Endothelial cell of umbilical vein (primary cell): ENCODE results near the gene ZSCAN20. TPM values are rescaled to one million over a fixed set of nuclear protein-coding genes. Genes with fewer than 3 reads are reported as not detected.

ENCODE experiments used
- BruUV-seq: library from RNA; stranded (reverse); fragments of 400-500 nt; replicated peaks from 2 replicates; lab custom pipeline; 2021; lab: Mats Ljungman, UMichigan
- CTCF ChIA-PET: fragments of 300-600, 350-600 bp; sonication (Branson Sonifier 250); formaldehyde crosslinking; loops from one replicate; lab custom pipeline; 2021; ENCODE audit warnings: antibody characterized with exemption, inconsistent platforms; lab: Charles Lee
- POLR2A ChIA-PET: fragments of 300-600, 350-600 bp; sonication (Branson Sonifier 250); formaldehyde crosslinking; loops from one replicate; lab custom pipeline; 2021; ENCODE audit warnings: antibody characterized with exemption, inconsistent platforms; lab: Charles Lee
- DNase-seq: peaks from one replicate; pipeline ENCODE4 v3.0.0-alpha.2; 2011; ENCODE audit warnings: low read depth, low spot score
- FAIRE-seq: peaks from 2 replicates; lab custom pipeline; 2011; peaks lifted over from hg19 to GRCh38; lab: Jason Lieb, UNC
- H2AFZ ChIP-seq: 2 replicates; pipeline ENCODE4 v1.6.0; 2012; ENCODE audit warnings: low read depth, low read length, control low read depth, inconsistent platforms
- H3K27ac ChIP-seq: 2 replicates; pipeline ENCODE4 v1.5.1; 2011; ENCODE audit warnings: low read depth, mild to moderate bottlenecking, control low read depth, low read length, moderate library complexity; ENCODE audit not compliant: insufficient read depth
- H3K27me3 ChIP-seq, 2 experiments: 2 replicates each; pipeline versions ENCODE4 v1.6.0 to v1.6.1; 2011; ENCODE audit warnings: low read length in 2 of 2, mixed read lengths in 1 of 2; ENCODE audit not compliant: control insufficient read depth in 2 of 2, insufficient read depth in 2 of 2
- H3K36me3 ChIP-seq, 2 experiments: 2 replicates in 1 of 2; 3 replicates in 1 of 2; pipeline ENCODE4 v1.5.1; 2011; ENCODE audit warnings: low read length in 2 of 2, mild to moderate bottlenecking in 1 of 2, moderate library complexity in 1 of 2; ENCODE audit not compliant: control insufficient read depth in 2 of 2, insufficient read depth in 2 of 2; ENCODE audit errors: extremely low read depth in 1 of 2
- H3K4me1 ChIP-seq: 3 replicates; pipeline ENCODE4 v1.5.1; 2011; ENCODE audit warnings: mild to moderate bottlenecking, low read length; ENCODE audit not compliant: control insufficient read depth, insufficient read depth; ENCODE audit errors: extremely low read depth
- H3K4me2 ChIP-seq: 2 replicates; pipeline ENCODE4 v1.6.1; 2011; ENCODE audit warnings: low read length, control low read depth, mixed read lengths; ENCODE audit not compliant: insufficient read depth
- H3K4me3 ChIP-seq, 3 experiments: fragments of 200-600 bp in 1 of 3; sonication (generic), shearing (Covaris generic) in 1 of 3; replicated peaks in 1 of 3; 2 replicates each; pipeline ENCODE4 v1.5.1; 2011 to 2016; ENCODE audit warnings: control low read depth in 3 of 3, low read length in 3 of 3, mild to moderate bottlenecking in 2 of 3, inconsistent platforms in 1 of 3, low read depth in 1 of 3, moderate library complexity in 1 of 3; ENCODE audit not compliant: insufficient read depth in 1 of 3
- H3K79me2 ChIP-seq: 2 replicates; pipeline ENCODE4 v1.6.0; 2012; ENCODE audit warnings: low read length, inconsistent platforms; ENCODE audit not compliant: control insufficient read depth, insufficient read depth
- H3K9ac ChIP-seq: replicated peaks from 2 replicates; pipeline ENCODE3; 2011; ENCODE audit warnings: low read length, control low read depth; ENCODE audit not compliant: insufficient read depth; ENCODE audit errors: extremely low read depth
- H3K9me1 ChIP-seq: replicated peaks from 3 replicates; pipeline ENCODE4 v1.6.0; 2011; ENCODE audit warnings: mild to moderate bottlenecking, low read length; ENCODE audit not compliant: control insufficient read depth, insufficient read depth; ENCODE audit errors: extremely low read depth
- H3K9me3 ChIP-seq: replicated peaks from 2 replicates; pipeline ENCODE4 v1.5.1; 2012; ENCODE audit warnings: low read length, inconsistent platforms; ENCODE audit not compliant: control insufficient read depth, insufficient read depth
- H4K20me1 ChIP-seq: replicated peaks from 2 replicates; pipeline ENCODE3; 2011; ENCODE audit warnings: mild to moderate bottlenecking, low read length; ENCODE audit not compliant: control insufficient read depth, insufficient read depth; ENCODE audit errors: extremely low read depth
- CTCF ChIP-seq, 2 donors: IDR thresholded peaks; 1 replicate in 1 of 2; 2 replicates in 1 of 2; pipeline ENCODE4 v1.5.1; 2011; ENCODE audit warnings: low read length in 2 of 2, mild to moderate bottlenecking in 2 of 2, moderate library complexity in 2 of 2, control low read depth in 1 of 2, inconsistent platforms in 1 of 2, low read depth in 1 of 2; ENCODE audit not compliant: insufficient read depth in 1 of 2; ENCODE audit errors: extremely low read depth in 1 of 2
- EZH2 ChIP-seq: IDR thresholded peaks from 2 replicates; pipeline ENCODE4 v1.6.1; 2012; ENCODE audit warnings: borderline replicate concordance, low read depth, mild to moderate bottlenecking, moderate library complexity, low read length, inconsistent platforms; ENCODE audit not compliant: severe bottlenecking
- FOS ChIP-seq: IDR thresholded peaks from 2 replicates; pipeline ENCODE4 v1.6.1; 2011; ENCODE audit warnings: mild to moderate bottlenecking, low read length, moderate library complexity, borderline replicate concordance; ENCODE audit not compliant: insufficient read depth
- GATA2 ChIP-seq: IDR thresholded peaks from 2 replicates; pipeline ENCODE4 v1.7.0; 2011; ENCODE audit warnings: low read depth, mild to moderate bottlenecking, moderate library complexity, mixed read lengths, low read length; ENCODE audit not compliant: insufficient read length, insufficient read depth
- JUN ChIP-seq: IDR thresholded peaks from 2 replicates; pipeline ENCODE4 v1.6.1; 2011; ENCODE audit warnings: borderline replicate concordance, low read depth; ENCODE audit not compliant: insufficient read length, insufficient read depth
- MAX ChIP-seq: IDR thresholded peaks from 2 replicates; pipeline ENCODE4 v1.6.1; 2011; ENCODE audit not compliant: insufficient read depth, insufficient read length
- MYC ChIP-seq: IDR thresholded peaks from one replicate; pipeline ENCODE4 v1.6.1; 2011; ENCODE audit warnings: mild to moderate bottlenecking, low read depth, low read length
- POLR2A ChIP-seq: IDR thresholded peaks from 2 replicates; pipeline ENCODE4 v1.6.1; 2012; ENCODE audit warnings: low read depth, mild to moderate bottlenecking, control low read depth, low read length
- POLR2AphosphoS5 ChIP-seq: IDR thresholded peaks from 2 replicates; pipeline ENCODE4 v1.6.1; 2012; ENCODE audit warnings: low read depth, mild to moderate bottlenecking, control low read depth, low read length, moderate library complexity; ENCODE audit not compliant: insufficient read depth
- dilution Hi-C: fragments of 300-500 bp; cut with MboI; formaldehyde crosslinking; loops from one replicate; pipeline ENCODE4 v1.15.0; 2019; ENCODE audit warnings: low sequenced_read_pairs; ENCODE audit not compliant: extremely low pct_ligation_motif_present
- intact Hi-C: fragments of 100-400 bp; cut with micrococcal nuclease; formaldehyde crosslinking; loops from one replicate; pipeline ENCODE4 v1.10.0; 2022
- polyA plus RNA-seq, 4 experiments: library from polyadenylated mRNA; depleted of rRNA in 3 of 4; stranded (reverse) in 3 of 4; unstranded in 1 of 4; fragments of >200 nt; gene quantifications; 2 replicates each; pipeline versions ENCODE4 v1.2.1 to v1.2.3, GENCODE V29; 2011 to 2012; ENCODE audit warnings: missing spikeins in 1 of 4
- total RNA-seq: library from RNA; stranded (reverse); gene quantifications from 2 replicates; pipeline ENCODE4 v1.2.3, GENCODE V29; 2021

ZSCAN20 gene
- total and polyA plus RNA-seq, 2 donors (not counting 3 experiments of a cell fraction or from before 2014, with no cell fraction given), result 1.2 to 5.8 TPM

DNA sequence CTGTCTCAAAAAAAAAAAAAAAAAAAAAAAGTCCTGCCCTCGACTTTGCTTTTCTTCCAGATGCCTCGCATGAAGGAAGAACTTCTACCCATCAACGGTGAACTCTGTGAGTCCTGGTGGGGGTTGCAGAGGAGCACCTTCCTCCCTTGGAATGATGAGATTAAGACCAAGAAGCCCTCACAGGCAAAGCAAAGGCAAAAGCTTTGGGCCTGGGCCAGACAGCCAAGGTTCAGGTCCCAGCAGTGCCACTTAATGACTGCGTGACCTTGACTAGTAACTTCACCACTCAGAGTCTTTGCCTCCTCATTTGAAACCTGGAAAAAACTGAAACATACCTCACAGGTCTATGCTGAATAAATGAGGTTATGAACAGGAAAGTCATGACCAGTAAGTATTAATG lies 55.5 kb downstream of the ZSCAN20 start:
- Histone ChIP-seq H3K9ac (no peak overlapping the region), H3K4me2 (no peak overlapping the region), H3K9me3 (no peaks in the 10 kb centered on the region), H3K36me3 (no peaks in the 10 kb centered on the region), H3K27ac (no peak overlapping the region), H3K4me1 (no peaks in the 10 kb centered on the region), H3K79me2 (no peaks in the 10 kb centered on the region), H3K27me3 (peaks cover 0 to 4% of the 10 kb centered on the region in 2 experiments), H2AFZ (no peak overlapping the region), H3K4me3 (no peak overlapping the region), H3K9me1 (no peaks in the 10 kb centered on the region), H4K20me1 (no peaks in the 10 kb centered on the region)
- BruUV-seq, result no TSS peak
- TF ChIP-seq EZH2, result no peak
- TF ChIP-seq FOS, result no peak
- no peak for TF ChIP-seq GATA2
- TF ChIP-seq CTCF (IDR thresholded peaks at IDR 0.05; ENCODE audit: extremely low read depth in 1 of 2, insufficient read depth in 1 of 2, low read depth in 1 of 2, low read length in 2 of 2), result no peak
- no peak for TF ChIP-seq JUN
- no peak for TF ChIP-seq POLR2AphosphoS5
- no peak for TF ChIP-seq MAX
- no peak for TF ChIP-seq POLR2A
- no peak for TF ChIP-seq MYC
- CTCF ChIA-PET, result no interaction called here
- dilution Hi-C loops, result no loop called here
- no peak for DNase-seq
- POLR2A ChIA-PET, result no interaction called here
- FAIRE-seq, result no peak
- intact Hi-C loops, result no loop called here
